ENCODE data around the gene KRTAP10-10. TPM values are rescaled to one million over a fixed set of nuclear protein-coding genes. Genes with fewer than 3 reads are reported as not detected.

The KRTAP10-10 gene
- total and polyA plus RNA-seq, 9 of the 15 experiments (the other 6 are each of a cell fraction or from before 2014, with no cell fraction given): not detected

- TF ChIP-seq NUFIP1 (IDR thresholded peaks at IDR 0.05; ENCODE audit: partially characterized antibody) (no peak), THAP12 (CRISPR knock-in tag; IDR thresholded peaks at IDR 0.05) (no peak), MAX (CRISPR knock-in tag; IDR thresholded peaks at IDR 0.05) (peak; percentile 37; the same call in 1 of the 2 replicates), RBM22 (IDR thresholded peaks at IDR 0.05; ENCODE audit: low read depth, low read length, poor library complexity, severe bottlenecking) (no peak), NFRKB (IDR thresholded peaks at IDR 0.05; ENCODE audit: low read depth) (peak; percentile 63; the same call in 1 of the 2 replicates), ZNF785 (CRISPR knock-in tag; IDR thresholded peaks at IDR 0.05) (no peak), KAT2B (IDR thresholded peaks at IDR 0.05; ENCODE audit: low read depth, low read length) (peak; percentile 39), LCOR (CRISPR knock-in tag; IDR thresholded peaks at IDR 0.05) (no peak), HDAC1 (IDR thresholded peaks at IDR 0.05) (peak in 1 of 2 experiments; percentile 58; a peak in 1 of 4 replicates), OTX1 (CRISPR knock-in tag; IDR thresholded peaks at IDR 0.05) (no peak), NONO (IDR thresholded peaks at IDR 0.05; ENCODE audit: low read depth in 2 of 2, low read length in 1 of 2) (0 out of 4 replicates have a peak, but pooled peaks of 1 of the 2 experiments have one; percentile 26), RFX7 (CRISPR knock-in tag; IDR thresholded peaks at IDR 0.05) (no peak), TFAP4 (CRISPR knock-in tag; IDR thresholded peaks at IDR 0.05; ENCODE audit: borderline replicate concordance) (peak; percentile 49; the same call in 1 of the 2 replicates), RBM15 (IDR thresholded peaks at IDR 0.05; ENCODE audit: insufficient read depth, low read length) (no peak), FOXP1 (CRISPR knock-in tag; IDR thresholded peaks at IDR 0.05) (no peak), ZNF133 (CRISPR knock-in tag; IDR thresholded peaks at IDR 0.05) (no peak), NR2C2 (CRISPR knock-in tag; IDR thresholded peaks at IDR 0.05) (no peak), NR2C2 (tag; IDR thresholded peaks at IDR 0.05) (peak; percentile 81), DLX4 (CRISPR knock-in tag; IDR thresholded peaks at IDR 0.05) (no peak), GTF3C2 (IDR thresholded peaks at IDR 0.05; ENCODE audit: borderline replicate concordance, extremely low read depth, insufficient read length) (no peak), DPF2 (IDR thresholded peaks at IDR 0.05) (peak; percentile 95), IRF2 (CRISPR knock-in tag; IDR thresholded peaks at IDR 0.05) (no peak)
Observed at GRCh38 chr21:44593598-44594405, 43.4 kb upstream of the KRTAP10-10 start (continued).

All from K562 (cell line).